KOPT-K1 (cell line): ENCODE results near the gene SMPDL3B.

Experiments used
- H3K27ac ChIP-seq: fragments of 200-600 bp; sonication (generic); 2 replicates; pipeline ENCODE4 v1.5.1; 2016; ENCODE audit warnings: antibody characterized with exemption, mild to moderate bottlenecking, low read depth, low read length; ENCODE audit not compliant: poor library complexity, severe bottlenecking
- H3K36me3 ChIP-seq: fragments of 200-600 bp; sonication (generic); 2 replicates; pipeline ENCODE4 v1.5.1; 2017; ENCODE audit warnings: antibody characterized with exemption, mild to moderate bottlenecking, low read length, moderate library complexity; ENCODE audit not compliant: insufficient read depth
- H3K9me3 ChIP-seq: fragments of 200-600 bp; sonication (generic); 2 replicates; pipeline ENCODE4 v1.5.1; 2017; ENCODE audit warnings: antibody characterized with exemption, low read length, mild to moderate bottlenecking; ENCODE audit not compliant: insufficient read depth, poor library complexity, severe bottlenecking

The SMPDL3B gene

DNA sequence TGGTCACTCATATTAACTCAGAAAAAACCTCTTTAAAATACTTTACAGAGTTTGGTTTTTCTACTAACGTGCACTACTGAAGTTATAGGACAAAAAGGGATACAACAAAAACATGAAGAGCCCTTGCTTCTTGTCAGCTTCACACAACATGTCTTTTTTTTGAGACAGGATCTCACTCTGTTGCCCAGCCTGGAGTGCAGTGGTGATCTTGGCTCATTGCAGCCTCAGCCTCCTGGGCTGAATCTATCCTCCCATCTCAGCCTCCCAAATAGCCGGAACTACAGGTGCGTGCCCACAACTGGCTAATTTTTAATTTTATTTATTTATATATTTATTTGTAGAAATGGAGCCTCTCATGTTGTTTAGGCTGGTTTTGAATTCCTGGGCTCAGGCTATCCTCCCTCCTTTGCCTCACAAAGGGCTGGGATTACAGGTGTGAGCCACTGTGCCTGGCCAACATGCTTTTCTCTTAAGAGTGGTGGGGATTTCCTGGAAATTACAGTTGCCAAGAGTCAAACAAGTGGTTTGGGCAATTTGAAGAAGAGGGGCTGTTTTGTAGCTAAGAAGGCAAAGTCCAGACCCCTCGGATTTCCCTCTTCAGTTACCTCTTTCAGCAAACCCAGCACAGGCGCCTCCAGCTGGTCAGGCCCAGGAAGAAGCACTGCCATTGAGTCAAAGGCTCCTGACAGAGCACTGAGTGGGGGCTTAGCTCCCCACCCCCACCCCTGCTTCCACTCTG lies 6.4 kb upstream of the SMPDL3B start:
- Histone ChIP-seq H3K9me3 (no peaks in the 10 kb centered on the region), H3K27ac (no peak overlapping the region), H3K36me3 (no peaks in the 10 kb centered on the region)

DNA sequence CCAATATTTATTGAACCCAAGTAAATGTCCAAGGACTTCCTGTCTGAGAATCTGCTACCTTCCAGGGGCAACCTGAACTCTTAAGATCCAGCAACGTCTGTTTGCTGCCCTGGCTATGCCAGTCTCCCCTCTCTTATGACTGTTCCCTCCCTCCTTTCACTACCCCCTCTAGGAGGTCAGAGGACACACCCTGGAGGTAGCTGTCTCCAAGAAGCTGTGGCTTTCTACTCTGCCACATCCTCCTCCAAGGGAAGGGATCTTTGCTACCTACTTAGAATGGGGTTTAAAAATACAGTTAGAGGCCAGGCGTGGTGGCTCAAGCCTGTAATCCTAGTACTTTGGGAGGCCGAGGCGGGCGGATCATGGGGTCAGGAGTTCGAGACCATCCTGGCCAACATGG lies 3.6 kb upstream of the SMPDL3B start:
- Histone ChIP-seq H3K9me3 (no peaks in the 10 kb centered on the region), H3K27ac (no peak overlapping the region), H3K36me3 (no peaks in the 10 kb centered on the region)

DNA sequence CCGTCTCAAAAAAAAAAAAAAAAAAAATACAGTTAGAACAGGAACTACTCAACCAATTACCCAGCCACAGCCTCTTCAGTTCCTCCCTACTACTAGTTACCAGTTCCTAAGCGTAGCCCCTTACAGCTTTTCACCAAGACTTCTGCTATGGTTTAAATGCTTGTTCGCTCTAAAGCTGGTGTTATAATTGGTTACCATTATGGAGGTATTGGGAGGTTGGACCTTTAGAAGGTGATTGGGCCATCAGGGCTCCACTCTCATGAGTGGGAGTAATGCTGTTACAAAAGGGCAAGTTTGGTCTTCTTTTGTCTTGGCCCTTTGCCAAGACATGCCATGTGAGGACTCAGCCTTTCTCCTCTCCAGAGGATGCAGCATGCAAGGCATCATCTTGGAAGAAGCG lies 3.0 kb upstream of the SMPDL3B start:
- Histone ChIP-seq H3K27ac (no peak overlapping the region), H3K9me3 (no peaks in the 10 kb centered on the region), H3K36me3 (no peaks in the 10 kb centered on the region)

DNA sequence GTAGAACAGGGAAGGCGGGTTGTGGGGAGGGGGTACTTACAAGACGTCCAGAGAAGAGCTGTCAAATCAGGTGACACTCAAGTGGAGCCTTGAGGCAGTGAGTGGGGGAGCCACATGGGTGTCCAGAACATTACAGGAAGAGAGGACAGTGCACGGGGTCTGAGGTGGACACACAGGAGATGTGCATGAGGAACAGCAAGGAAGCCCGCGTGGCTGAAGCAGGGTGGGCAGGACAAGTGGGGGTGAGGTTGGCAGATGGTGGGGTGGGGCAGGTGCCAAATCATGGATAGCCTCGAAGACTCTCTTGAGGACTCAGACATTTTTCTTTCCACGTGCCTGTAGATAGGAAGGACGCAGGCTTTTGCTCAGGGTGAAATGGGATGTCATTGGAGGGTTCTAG lies 921 bp downstream of the SMPDL3B start:
- no peak overlapping the region for H3K27ac ChIP-seq
- H3K36me3 ChIP-seq, result no peaks in the 10 kb centered on the region
- no peaks in the 10 kb centered on the region for H3K9me3 ChIP-seq

DNA sequence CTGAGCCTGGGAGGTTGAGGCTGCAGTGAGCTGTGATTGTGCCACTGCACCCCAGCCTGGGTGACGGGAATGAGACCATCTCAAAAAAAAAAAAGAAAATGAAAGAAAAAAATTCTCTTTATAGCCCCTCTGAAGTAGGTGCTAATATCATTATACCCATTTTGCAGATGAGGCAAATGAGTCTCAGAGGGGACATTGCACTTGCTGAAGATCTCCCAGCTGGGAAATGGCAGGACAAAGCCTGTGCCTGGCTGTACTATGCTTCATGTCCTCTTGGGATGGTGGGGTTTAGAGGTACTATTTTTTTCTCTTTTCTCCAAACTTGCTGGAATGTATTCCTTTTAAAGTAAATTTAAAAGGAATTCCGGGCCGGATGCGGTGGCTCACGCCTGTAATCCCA lies 1.6 kb downstream of the SMPDL3B start:
- H3K9me3 ChIP-seq, result no peaks in the 10 kb centered on the region
- H3K36me3 ChIP-seq, result no peaks in the 10 kb centered on the region
- H3K27ac ChIP-seq, result no peak overlapping the region

DNA sequence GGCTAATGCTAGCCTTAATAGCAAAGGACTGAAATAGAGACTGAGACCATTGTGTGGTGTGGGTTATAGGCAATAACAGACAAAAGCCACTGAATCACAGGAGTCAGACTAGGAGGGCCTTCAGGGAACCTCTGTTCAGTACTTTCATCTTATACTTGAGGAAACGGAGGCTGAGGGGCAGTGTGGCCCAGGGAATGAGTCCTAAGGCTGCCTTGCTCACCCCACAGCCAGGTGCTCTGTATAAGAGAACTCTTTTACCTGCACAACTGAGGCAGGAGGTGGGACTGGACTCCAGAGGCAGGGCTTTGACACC lies 2.7 kb downstream of the SMPDL3B start:
- H3K36me3 ChIP-seq, result no peaks in the 10 kb centered on the region
- H3K9me3 ChIP-seq, result no peaks in the 10 kb centered on the region
- no peak overlapping the region for H3K27ac ChIP-seq

DNA sequence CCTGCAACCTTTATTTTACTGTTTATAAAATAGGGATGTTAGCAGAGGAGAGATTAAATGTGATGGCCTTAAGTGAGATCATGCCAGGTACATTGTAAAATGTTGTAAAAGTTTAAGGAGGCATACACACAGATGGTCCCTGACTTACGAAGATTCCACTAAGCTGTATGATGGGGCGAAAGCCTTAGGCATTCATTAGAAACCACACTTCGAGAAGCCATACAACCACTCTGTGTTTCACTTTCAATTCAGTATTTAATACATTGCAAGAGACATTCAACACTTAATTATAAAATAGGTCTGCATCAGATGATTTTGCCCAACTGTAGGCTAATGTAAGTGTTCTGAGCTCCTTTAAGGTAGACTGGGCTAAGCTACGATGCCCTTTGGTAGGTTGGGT lies 3.7 kb downstream of the SMPDL3B start:
- Histone ChIP-seq H3K36me3 (no peaks in the 10 kb centered on the region), H3K9me3 (no peaks in the 10 kb centered on the region), H3K27ac (no peak overlapping the region)

DNA sequence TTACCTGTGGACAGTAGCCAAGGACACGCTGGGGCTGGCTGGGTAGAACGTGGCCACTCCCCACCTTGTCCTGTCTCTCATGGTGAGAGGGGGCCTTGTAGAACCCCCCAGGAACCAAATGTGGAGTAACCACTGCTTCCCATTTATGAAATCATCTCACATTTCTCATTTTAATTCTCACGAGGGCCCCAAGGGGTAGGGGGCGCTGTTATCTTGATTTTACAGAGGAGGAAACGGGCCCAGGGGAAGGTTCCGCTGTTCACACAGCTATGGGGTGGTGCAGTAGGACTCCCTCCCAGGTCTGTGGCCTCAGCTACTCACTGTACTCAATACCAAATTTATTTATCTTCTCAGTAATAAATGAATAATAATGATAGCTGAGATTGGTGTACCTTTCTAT lies 5.5 kb downstream of the SMPDL3B start:
- Histone ChIP-seq H3K9me3 (no peaks in the 10 kb centered on the region), H3K36me3 (no peaks in the 10 kb centered on the region), H3K27ac (no peak overlapping the region)

DNA sequence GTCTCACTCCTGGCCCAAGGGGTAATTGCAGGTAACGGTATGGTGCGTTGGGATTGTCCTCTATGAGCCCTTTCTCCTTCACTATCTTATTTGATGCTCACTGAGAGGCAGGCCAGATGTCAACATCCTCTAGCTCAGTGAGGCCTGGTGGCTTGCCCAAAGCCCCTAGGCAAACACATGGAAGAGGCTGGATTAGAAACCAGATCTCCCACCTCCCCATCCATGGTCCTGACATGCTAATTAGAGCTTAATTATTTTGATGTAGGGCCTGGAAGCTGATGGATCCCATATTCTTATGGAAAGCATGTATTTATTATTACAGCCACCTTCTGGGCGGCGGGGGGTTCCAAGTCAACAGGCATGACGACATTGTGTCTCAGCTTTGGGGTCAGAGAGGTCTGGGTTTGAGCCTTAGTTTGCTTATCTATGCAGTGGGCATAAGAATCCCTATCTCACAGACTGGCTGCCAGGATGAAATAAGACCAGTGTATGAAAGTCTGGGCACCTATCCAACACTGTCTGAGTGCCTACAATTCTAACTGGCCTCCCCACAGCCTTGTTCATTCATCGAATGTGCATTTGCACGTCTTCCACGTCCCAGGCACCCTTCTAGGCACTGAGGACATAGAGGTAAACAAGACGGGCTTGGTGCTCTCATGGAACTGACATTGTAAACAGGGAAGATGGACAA lies 6.2 kb downstream of the SMPDL3B start:
- Histone ChIP-seq H3K27ac (no peak overlapping the region), H3K36me3 (no peaks in the 10 kb centered on the region), H3K9me3 (no peaks in the 10 kb centered on the region)

DNA sequence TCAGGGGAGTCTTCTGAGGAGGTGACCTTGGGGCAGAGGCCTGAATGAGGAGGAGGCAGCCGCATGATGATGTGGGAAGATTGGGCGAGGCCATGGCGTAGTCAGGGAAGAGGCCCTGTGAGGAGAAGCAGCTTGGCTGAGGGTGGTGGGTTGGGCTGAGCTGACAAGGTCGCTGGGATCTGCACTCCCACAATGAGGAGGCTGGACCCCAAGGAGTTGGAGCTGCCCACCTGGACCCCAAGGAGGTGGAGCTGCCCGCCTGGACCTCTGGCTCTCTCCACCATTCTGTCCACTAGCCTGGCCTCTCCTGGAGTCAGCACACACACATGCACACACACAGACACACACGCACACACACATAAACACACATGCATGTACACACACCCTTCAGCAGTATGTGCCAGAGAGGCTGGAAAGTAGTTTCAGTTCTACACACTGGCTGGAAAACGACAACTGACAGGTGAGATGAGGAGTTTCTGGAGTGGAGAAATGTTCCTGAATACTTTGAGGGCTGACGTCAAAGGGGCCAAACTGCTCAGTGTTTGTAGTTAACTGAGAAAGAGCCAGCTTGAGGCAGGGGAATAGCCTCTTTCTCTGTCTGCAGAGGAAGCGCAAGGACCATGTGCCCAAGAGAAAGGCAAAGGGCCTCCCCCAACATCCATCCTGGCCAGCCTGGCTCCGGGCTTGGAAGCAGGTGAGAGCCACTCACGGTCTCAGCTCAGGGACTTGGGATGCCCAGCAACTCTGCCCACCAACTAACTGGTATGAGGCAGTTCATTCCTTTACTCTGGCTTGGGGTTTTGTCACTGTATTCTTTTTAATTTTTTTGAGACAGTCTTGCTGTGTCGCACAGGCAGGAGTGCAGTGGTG lies 7.1 kb downstream of the SMPDL3B start:
- no peaks in the 10 kb centered on the region for H3K9me3 ChIP-seq
- H3K36me3 ChIP-seq, result no peaks in the 10 kb centered on the region
- no peak overlapping the region for H3K27ac ChIP-seq

DNA sequence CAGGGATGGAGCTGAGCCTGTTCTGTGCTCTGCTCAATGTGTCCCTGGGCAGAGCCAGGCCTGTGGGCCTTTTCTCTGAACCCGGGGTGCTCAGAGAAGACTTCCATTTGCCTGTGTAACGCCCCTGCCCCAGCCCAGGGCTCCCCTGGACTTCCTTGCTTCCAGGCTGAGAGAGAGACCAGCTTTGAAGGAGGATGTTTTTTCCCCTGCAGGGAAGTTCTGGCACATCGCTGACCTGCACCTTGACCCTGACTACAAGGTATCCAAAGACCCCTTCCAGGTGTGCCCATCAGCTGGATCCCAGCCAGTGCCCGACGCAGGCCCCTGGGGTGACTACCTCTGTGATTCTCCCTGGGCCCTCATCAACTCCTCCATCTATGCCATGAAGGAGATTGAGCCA lies 10.2 kb downstream of the SMPDL3B start:
- H3K9me3 ChIP-seq, result no peaks in the 10 kb centered on the region
- H3K27ac ChIP-seq, result no peak overlapping the region
- no peaks in the 10 kb centered on the region for H3K36me3 ChIP-seq

DNA sequence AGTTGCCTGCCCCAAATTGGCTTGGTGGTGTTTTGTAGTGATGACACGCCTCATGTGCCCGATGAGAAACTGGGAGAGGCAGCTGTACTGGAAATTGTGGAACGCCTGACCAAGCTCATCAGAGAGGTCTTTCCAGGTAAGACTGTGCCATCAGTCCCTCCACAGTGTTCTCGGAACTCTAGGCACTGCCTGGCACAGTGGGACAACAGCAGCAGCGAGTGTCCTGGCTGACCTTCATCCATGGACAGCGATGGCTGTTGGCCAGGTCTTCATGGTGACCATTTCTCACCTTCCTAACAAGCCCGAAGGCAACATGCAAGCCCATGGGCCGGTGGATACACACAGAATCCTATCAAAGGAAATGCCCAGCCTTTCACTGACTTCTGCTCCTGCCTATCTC lies 14.2 kb downstream of the SMPDL3B start:
- Histone ChIP-seq H3K9me3 (no peaks in the 10 kb centered on the region), H3K36me3 (no peaks in the 10 kb centered on the region), H3K27ac (no peak overlapping the region)

DNA sequence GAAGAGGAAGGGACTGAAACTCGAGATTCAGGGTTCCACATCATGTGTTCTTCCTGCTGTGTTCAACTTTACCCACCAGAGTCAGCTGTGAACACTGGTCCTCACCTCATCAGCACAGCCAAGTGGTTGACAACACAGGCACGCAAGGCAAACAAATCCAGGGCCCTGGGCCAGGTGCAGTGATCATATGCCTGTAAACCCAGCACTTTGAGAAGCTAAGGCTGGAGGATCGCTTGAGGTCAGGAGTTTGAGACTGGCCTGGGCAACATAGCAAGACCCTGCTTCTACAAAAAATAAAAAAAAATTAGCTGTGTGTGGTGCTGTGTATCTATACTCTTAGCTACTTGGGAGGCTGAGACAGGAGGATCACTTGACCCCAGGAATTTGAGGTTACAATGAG lies 16.6 kb downstream of the SMPDL3B start:
- Histone ChIP-seq H3K36me3 (no peaks in the 10 kb centered on the region), H3K9me3 (no peaks in the 10 kb centered on the region), H3K27ac (no peak overlapping the region)

DNA sequence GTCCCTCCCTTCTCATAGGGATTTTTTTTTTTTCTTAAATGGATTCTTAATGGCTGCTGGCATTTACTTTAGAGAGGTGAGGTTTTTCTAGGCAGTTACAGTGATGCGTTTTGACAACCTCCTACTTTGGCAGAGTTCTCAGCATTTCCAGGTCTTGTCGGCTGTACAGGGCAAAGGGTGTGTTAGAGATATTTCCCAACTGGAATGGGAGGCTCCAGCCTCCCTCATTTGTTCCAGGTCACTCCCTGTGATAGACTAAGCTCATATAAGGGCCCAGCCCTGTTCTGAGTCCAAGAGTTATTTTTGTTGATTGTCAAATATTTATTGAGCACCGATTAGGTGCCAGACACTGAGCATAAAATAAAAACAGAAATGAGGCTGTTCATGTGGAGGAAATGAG lies 17.3 kb downstream of the SMPDL3B start:
- Histone ChIP-seq H3K36me3 (no peaks in the 10 kb centered on the region), H3K9me3 (no peaks in the 10 kb centered on the region), H3K27ac (no peak overlapping the region)

DNA sequence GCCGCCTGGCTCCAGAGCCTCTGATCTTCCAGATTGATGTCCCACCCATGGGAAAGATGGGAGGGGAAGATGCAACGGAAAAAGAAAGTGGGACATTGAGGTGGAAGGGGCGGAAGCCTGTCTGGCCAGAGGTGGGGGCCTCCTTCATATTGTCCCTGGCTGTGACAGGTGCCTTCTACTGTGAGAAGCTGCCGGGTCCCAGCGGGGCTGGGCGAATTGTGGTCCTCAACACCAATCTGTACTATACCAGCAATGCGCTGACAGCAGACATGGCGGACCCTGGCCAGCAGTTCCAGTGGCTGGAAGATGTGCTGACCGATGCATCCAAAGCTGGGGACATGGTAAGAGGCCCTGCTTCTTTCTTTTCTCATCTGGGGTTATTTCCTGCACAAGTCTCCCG lies 19.4 kb downstream of the SMPDL3B start:
- no peaks in the 10 kb centered on the region for H3K36me3 ChIP-seq
- no peaks in the 10 kb centered on the region for H3K9me3 ChIP-seq
- H3K27ac ChIP-seq, result no peak overlapping the region
